ENCODE data around the gene C16orf46.
A peak's percentile ranks its signal among the peaks of the same experiment; 100 is the strongest.
"Not testable (repeated sequence)": the region's sequence is repeated elsewhere in the genome, so short reads cannot be mapped to it uniquely, and the experiment has no call there.

Gene C16orf46

GRCh38 chr16:81077076-81077940 is at the start of gene C16orf46:
C16orf46 (minus strand) TSS chr16:81077238; CDS start chr16:81063955, 13,283 bp downstream.
- peak; percentile 87 to 89 for DNase-seq

- DNase-seq: no peak
Measured at GRCh38 chr16:81123092-81123852, 46.2 kb upstream of the C16orf46 start.

DNA sequence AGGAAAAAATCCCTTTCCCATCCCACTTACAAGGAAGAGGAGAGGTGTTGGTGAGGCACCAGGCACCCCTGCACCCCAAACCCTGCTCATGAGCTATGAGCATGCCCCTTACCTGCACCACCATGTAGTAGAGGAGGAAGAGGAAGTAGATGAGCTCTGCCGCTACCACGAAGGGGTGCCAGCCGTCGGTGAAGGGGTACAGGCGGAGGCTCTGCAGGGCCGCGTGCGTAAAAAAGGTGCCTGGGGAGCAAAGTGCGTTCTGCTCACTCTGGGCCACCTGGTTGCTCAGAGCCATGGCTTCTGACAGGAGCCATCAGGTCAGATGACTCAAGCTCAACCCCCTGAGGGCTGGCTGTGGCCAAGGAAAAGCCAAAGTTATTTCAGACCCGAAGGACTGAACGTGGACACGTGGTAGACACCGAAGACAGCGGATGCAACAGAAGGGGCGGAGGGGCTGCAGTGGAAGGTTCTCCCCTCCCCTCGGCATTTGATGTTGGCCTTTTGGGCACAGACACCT is 44.5 kb upstream of the C16orf46 start:
- DNase-seq: no peak

GRCh38 chr16:81117436-81117835 is 40.4 kb upstream of the C16orf46 start:
- DNase-seq: no peak

- DNase-seq: no peak
Measured at GRCh38 chr16:81116285-81116684, 39.2 kb upstream of the C16orf46 start.

DNA sequence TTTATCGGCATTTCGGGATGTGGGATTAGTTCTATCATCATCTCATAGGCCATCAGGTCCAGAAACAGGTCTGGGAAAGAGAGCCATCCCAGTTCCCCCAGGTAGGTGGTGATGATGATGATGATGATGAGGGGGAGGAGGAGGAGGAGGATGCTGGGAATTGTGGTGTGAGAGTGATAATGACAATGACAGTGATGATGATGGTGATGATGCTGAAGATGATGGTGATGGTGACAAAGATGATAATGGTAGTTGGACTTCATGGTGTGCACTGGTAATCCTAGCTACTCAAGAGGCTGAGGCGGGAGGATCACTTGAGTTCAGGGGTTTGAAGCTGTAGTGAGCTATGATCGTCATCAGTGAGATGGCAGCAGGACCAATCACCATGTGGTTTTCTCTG is 35.4 kb upstream of the C16orf46 start:
- no peak for DNase-seq

- DNase-seq: not testable (repeated sequence)
Measured at GRCh38 chr16:81109274-81109673, 32.2 kb upstream of the C16orf46 start.

GRCh38 chr16:81107511-81107910 is 30.5 kb upstream of the C16orf46 start:
- no peak for DNase-seq

- no peak for DNase-seq
Measured at GRCh38 chr16:81106826-81107503, 29.9 kb upstream of the C16orf46 start.

GRCh38 chr16:81105946-81106345 is 28.9 kb upstream of the C16orf46 start:
- no peak for DNase-seq

DNA sequence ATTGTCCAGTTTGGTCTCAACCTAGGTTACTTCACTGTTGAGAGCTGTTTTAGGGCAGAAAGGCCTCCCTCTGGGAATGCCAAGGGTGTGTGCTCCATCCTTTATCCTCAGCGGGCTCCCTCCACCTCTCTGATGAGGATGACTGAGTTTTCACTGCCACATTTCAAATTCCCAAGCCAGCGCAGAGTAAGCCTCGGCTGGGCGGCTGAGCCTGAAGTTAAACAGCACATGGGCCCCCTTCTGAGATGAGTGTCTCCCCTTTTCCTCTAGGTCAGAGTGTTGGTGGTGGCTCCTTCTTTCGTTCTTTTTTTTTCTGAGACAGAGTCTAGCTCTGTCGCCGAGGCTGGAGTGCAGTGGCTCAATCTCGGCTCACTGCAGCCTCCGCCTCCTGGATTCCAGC is 24.7 kb upstream of the C16orf46 start:
- no peak for DNase-seq

- DNase-seq: no peak
Measured at GRCh38 chr16:81099958-81100357, 22.9 kb upstream of the C16orf46 start.

DNA sequence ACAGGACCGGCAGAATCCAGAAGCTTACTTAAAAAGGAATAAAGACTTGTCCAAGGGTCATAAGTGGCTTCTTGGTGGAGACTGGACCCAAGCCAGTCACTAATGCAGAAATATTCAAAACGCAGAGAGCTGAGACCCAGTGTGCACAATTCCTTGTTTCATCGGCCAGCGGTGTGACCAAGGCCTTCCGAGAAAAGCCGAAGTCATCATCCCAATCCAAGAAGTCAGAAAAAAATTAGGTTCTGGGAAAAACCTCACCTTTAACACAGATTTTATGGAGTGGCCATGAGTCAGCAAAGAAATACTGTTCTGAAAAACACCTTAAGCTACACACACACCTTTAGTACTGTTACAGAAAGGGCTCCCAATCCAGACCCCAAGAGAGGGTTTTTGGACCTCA is 20.2 kb upstream of the C16orf46 start:
- no peak for DNase-seq

- no peak for DNase-seq
Measured at GRCh38 chr16:81096715-81097208, 19.7 kb upstream of the C16orf46 start.

DNA sequence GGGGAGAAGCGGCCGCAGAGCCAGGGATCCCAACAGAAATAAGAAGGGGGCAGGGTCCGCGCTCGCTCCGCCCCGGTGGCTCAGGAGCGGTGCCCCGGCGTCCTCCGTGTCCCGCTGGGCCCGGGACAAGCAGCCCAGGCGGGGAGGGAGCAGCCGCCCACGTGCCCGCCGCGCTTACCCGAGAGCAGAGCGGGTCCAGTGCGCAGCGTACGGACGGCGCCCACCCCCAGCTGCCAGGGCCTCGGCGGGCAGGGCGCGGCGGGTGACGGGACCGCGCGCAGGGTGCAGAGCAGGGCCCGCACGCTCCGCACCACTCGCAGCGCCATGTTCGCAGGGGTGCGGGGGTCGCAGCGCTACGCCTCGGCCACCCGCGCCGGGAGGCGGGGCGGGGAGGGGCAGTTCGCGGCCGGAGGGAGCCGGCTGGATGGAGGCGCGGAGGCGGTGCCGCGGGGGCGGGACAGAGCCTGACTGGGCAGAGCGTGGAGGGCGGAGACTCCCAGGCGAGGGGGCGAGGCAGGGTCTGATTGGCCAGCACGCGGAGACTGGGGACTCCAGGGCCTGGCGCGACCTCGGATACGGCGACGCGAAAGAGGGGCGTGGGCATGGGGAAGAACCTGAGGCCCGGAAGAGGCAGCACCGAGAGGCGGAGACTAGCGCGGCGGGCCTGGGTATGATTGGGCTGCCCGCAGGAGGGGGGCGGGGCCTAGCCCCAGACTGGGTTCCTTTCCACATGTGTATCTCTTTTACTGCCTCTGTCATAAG is 19.1 kb upstream of the C16orf46 start, which contains the start of gene GCSH:
Gene GCSH, minus strand, starts transcription at position 443 of the 762 bp plus-strand sequence. Its CDS starts 117 bp downstream, at position 326.
- DNase-seq: peak; percentile 98

GRCh38 chr16:81095653-81095952 is 18.6 kb upstream of the C16orf46 start:
- no peak for DNase-seq

- DNase-seq: peak in 1 of 2 experiments; percentile 3
Measured at GRCh38 chr16:81094771-81095251, 17.8 kb upstream of the C16orf46 start.

- no peak for DNase-seq
Measured at GRCh38 chr16:81088836-81089235, 11.8 kb upstream of the C16orf46 start.

GRCh38 chr16:81081014-81081413 is 4.0 kb upstream of the C16orf46 start:
- DNase-seq: no peak

- no peak for DNase-seq
Measured at GRCh38 chr16:81080233-81080632, 3.2 kb upstream of the C16orf46 start.

DNA sequence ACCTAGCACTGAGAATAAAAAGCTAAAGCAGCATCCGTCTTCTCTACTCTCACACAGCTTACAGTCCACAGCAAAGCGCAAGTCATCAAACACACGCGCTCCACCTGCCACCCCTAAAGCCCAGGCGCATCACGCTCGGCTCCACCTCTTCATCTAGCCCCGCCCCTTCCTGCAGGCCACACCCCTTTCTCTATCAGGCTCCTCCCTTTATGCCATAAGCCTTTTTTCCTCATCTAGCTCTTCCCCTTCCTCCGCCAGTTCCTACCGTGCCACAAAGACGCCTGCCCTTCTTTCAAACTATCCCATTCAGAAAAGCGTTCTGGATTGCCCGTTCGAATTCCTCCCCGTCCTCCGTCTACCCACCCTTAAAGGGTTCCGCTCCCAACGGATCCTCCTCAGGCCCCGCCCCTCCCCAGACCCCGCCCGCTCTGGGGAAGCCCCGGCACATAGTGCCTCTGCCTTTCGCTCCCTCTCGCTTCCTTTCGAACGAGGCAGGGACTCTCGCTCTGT is 417 bp downstream of the C16orf46 start:
- peak; percentile 92 to 93 for DNase-seq

All from Kasumi-1 (cell line).